Keratinocyte (primary cell): Measurements from ENCODE around the gene FAM217B.

Source experiments
- EZH2 ChIP-seq: IDR thresholded peaks from one replicate; pipeline ENCODE4 v1.6.1; 2012; ENCODE audit warnings: inconsistent platforms, mild to moderate bottlenecking, low read length, moderate library complexity
- TF ChIP-seq, protein P1 (sequence below), 3 experiments: IDR thresholded peaks in 1 of 3; conservative IDR thresholded peaks in 1 of 3; optimal IDR thresholded peaks in 1 of 3; 2 replicates in 2 of 3; 3 replicates in 1 of 3; pipeline versions ENCODE3 to v1.5.1; 2011; ENCODE audit warnings: low read length in 3 of 3, mild to moderate bottlenecking in 3 of 3, moderate library complexity in 2 of 3, control low read depth in 1 of 3, inconsistent platforms in 1 of 3; ENCODE audit not compliant: insufficient read depth in 2 of 3; ENCODE audit errors: extremely low read depth in 1 of 3

DNA sequence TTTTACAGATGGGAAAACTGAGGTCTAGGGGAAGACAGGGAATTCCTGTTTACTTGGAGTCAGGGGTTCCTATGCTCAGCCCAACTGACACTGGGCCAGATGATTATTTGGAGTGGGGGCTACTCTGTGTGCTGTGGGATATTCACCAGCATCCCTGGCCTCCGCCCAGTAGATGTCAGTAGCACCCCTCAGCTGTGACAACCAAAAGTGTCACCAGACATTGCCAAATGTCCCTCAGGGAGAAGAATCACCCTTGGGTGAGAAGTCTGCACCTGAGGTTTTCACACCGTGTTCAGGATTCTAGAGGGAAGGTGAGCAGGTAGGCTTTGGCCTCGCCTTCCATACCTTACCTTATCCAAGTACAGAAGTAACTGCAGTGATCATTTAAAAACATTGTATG, 45.7 kb downstream of the FAM217B start:
- TF ChIP-seq, protein P1, sequence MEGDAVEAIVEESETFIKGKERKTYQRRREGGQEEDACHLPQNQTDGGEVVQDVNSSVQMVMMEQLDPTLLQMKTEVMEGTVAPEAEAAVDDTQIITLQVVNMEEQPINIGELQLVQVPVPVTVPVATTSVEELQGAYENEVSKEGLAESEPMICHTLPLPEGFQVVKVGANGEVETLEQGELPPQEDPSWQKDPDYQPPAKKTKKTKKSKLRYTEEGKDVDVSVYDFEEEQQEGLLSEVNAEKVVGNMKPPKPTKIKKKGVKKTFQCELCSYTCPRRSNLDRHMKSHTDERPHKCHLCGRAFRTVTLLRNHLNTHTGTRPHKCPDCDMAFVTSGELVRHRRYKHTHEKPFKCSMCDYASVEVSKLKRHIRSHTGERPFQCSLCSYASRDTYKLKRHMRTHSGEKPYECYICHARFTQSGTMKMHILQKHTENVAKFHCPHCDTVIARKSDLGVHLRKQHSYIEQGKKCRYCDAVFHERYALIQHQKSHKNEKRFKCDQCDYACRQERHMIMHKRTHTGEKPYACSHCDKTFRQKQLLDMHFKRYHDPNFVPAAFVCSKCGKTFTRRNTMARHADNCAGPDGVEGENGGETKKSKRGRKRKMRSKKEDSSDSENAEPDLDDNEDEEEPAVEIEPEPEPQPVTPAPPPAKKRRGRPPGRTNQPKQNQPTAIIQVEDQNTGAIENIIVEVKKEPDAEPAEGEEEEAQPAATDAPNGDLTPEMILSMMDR (optimal IDR thresholded peaks at IDR 0.05 in 1 of 3, IDR thresholded peaks at IDR 0.05 in 1 of 3, conservative IDR thresholded peaks at IDR 0.05 in 1 of 3; ENCODE audit: extremely low read depth in 1 of 3, insufficient read depth in 2 of 3, low read length in 3 of 3), result peak in 1 of 3 experiments; percentile 52
- no peak for TF ChIP-seq EZH2
